HCT116 (cell line): ENCODE measurements around the gene CFAP97D2.

Source experiments
- CTCF ChIP-seq, 3 experiments: fragments of 200-600 bp in 1 of 3; sonication (generic) in 1 of 3; IDR thresholded peaks in 2 of 3; conservative IDR thresholded peaks in 1 of 3; 2 replicates each; pipeline ENCODE4 v1.5.1; 2012 to 2017; ENCODE audit warnings: low read depth in 2 of 3, low read length in 2 of 3, antibody characterized with exemption in 1 of 3, borderline replicate concordance in 1 of 3, control low read depth in 1 of 3, mild to moderate bottlenecking in 1 of 3, mixed read lengths in 1 of 3, mixed run types in 1 of 3, moderate library complexity in 1 of 3; ENCODE audit not compliant: insufficient read depth in 1 of 3
- POLR2A ChIP-seq: IDR thresholded peaks from 2 replicates; pipeline ENCODE4 v1.7.0; 2011; ENCODE audit warnings: borderline replicate concordance; ENCODE audit not compliant: insufficient read depth, insufficient read length; ENCODE audit errors: extremely low read depth
- POLR2AphosphoS5 ChIP-seq: IDR thresholded peaks from 2 replicates; pipeline ENCODE4 v1.6.1; 2011; ENCODE audit warnings: mild to moderate bottlenecking, low read depth, low read length, moderate library complexity
- SIN3A ChIP-seq: IDR thresholded peaks from 2 replicates; pipeline ENCODE4 v1.6.1; 2012; ENCODE audit warnings: low read depth
- TF ChIP-seq, protein P1 (sequence below): IDR thresholded peaks from 2 replicates; pipeline ENCODE4 v1.6.1; 2012

DNA sequence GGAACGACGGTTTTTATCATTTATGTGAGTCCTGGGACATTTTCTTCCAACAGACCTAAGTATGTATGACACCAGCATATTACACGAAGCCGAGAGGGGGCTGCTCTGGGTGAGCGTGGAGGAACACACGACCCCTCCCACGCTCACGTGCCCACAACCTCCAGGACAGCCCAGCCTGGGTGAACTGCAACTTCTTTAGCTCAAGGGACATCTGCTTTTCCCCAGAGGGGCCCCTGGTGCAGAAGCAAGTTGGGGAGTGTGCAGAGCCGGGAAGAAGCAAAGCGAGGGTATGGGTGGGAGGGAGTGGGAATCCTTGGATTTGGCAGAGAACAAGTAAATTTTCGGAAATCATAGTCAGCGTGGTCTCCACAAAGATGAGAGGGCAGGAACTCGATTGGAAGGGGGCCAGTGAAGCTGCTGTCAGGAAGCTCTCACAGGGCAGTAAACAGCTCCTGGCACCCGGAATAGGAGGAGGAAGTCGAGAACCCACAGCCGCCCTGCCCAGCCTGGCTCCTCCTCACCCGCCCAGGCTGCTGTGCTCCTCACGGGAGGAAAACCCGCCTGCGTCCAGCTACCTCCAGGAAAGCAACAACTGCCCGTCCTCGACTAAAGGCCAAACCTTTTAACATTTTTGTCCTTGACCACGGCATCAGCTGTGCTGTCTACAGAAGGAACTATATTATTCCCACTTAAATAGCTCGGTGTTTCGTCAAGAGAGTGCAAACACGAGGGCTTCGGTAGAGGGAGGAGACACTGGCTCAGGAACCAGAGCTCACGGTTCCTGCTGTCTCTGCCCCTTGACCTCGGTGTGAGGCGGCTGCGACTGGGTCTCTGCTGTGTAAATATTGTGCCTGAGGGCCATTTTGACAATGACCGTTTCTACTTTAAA, 17.2 kb upstream of the CFAP97D2 start:
- no peak for TF ChIP-seq POLR2AphosphoS5
- TF ChIP-seq, protein P1, sequence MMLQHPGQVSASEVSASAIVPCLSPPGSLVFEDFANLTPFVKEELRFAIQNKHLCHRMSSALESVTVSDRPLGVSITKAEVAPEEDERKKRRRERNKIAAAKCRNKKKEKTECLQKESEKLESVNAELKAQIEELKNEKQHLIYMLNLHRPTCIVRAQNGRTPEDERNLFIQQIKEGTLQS: no peak
- TF ChIP-seq CTCF (IDR thresholded peaks at IDR 0.05 in 2 of 3, conservative IDR thresholded peaks at IDR 0.05 in 1 of 3; ENCODE audit: borderline replicate concordance in 1 of 3, insufficient read depth in 1 of 3, low read depth in 2 of 3, low read length in 2 of 3): no peak
- TF ChIP-seq SIN3A: no peak
- TF ChIP-seq POLR2A: no peak
